ENCODE measurements around the gene RALB.

DNA sequence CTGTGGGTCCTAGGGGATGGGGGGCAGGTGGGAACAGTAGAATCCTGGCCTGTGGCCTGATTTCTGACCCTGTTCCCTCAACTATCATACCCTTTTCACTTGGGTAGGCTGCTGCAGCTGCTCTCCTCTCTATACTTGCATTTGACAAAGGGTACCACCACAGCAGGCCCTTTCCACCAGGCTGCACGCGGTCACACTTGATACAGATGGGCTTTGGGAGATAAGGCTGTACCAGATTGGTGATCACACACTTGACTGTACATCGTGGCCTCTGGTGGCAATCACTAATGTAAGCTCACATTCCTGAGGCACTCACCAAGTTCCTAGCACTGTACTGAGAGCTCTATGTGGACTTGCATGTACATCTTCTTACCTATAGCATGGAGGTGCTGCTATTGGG lies 1.6 kb upstream of the RALB start:
- TF ChIP-seq, protein P1, sequence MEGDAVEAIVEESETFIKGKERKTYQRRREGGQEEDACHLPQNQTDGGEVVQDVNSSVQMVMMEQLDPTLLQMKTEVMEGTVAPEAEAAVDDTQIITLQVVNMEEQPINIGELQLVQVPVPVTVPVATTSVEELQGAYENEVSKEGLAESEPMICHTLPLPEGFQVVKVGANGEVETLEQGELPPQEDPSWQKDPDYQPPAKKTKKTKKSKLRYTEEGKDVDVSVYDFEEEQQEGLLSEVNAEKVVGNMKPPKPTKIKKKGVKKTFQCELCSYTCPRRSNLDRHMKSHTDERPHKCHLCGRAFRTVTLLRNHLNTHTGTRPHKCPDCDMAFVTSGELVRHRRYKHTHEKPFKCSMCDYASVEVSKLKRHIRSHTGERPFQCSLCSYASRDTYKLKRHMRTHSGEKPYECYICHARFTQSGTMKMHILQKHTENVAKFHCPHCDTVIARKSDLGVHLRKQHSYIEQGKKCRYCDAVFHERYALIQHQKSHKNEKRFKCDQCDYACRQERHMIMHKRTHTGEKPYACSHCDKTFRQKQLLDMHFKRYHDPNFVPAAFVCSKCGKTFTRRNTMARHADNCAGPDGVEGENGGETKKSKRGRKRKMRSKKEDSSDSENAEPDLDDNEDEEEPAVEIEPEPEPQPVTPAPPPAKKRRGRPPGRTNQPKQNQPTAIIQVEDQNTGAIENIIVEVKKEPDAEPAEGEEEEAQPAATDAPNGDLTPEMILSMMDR (IDR thresholded peaks at IDR 0.05): no peak
- no peak for TF ChIP-seq EP300 (IDR thresholded peaks at IDR 0.05; ENCODE audit: low read depth)

Data from transverse colon (tissue), 3 donors.